Stimulated activated CD4-positive, alpha-beta T cell treated with anti-CD3 and anti-CD28 coated beads, Interleukin-4, amount 100 ng/mL, for 1 hour (primary cell): ENCODE measurements around the gene PLEKHF1.

Source experiments
- DNase-seq: peaks from one replicate; pipeline ENCODE4 v3.0.0-alpha.2; 2020

The PLEKHF1 gene

DNA sequence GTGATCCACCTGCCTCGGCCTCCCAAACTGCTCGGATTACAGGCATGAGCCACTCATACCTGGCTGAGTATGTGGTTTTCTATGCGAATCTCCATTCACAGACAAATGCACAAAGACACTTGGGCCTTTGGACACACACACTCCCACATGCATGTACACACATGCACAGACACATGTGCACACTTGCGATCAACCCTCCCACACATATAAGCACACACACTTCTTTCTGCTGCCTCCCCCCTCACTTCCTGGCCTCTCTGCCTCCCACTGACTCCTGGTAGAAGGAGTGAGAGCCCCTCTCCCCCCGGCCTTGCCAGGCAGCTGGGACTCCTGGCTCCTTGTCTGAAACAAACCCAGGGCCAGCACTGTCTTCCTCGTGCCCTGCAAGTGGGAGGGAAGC lies 29.3 kb upstream of the PLEKHF1 start:
- no peak for DNase-seq

DNA sequence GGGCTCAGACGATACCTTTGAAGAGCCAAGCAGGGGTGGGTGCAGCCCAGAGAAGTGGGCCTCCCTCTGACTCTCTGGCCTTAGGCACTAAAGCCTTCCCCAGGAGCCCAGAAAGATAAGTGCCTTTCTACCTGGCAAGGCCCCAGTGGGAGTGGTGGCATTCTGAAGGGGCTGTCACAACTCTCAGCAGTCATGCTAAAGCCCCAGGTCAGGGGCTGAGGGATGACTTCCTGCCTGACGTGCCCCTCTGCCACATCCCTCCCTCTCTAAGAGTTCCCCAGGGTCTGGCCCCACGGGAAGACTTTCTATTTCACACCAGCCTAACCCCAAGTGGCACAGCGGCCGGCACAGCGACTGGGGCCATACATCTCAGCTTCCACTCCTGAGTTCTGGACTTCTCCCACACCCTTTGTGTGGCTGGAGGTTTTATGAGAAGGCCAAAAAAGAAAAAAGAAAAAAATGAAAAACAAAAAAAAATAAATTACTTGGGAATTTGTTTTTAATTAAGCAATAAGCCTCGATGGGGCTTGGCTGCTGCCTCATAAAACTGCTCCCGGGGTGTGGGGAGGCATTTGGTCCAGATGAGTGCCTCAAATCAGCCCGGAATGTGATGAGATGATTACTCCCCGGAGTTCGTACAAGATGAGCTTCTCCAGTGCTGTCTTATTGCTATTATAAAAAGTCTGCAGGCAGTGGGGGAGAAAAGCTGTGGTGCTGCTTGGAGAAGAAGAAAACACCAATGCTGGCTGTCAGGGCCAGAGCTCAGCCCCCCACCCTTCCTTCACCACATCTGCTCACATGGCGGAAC lies 28.5 kb upstream of the PLEKHF1 start:
- no peak for DNase-seq

DNA sequence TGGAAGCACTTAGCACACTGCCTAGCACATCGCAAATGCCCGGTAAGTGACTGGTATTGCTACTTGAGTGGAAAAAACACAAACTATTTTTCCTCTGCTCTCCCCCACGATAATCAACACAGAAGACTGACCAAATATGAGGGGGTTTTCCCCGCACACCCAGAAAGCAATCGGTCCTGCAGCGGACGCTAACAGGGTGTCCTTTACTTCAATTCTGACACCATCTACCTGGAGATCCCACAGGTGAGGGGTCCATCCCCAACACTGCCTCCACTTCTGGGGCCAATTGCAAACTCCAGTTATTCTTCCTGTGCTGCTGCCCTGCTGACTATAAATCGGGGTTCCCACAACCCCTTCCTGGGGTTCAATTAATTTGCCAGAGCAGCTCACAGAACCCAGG lies 26.2 kb upstream of the PLEKHF1 start:
- no peak for DNase-seq

DNA sequence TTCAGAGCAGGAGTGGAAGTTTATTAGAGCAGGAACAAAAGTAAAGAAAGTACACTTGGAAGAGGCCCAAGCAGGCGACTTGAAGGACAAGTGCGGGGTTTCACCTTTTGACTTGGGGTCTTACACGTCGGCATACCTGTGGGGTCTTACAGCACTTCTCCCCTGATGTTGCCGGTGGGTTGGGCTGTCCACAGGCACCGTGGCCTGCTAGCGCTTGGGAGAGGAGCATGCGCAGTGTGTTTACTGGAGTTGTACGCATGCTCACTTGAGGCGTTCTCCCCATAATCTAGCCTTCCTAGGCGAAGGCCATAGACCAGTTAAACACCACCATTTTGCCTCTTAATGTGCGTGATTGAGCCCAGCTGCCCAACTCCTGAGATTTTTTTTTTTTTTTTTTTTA lies 25.0 kb upstream of the PLEKHF1 start:
- DNase-seq, result no peak

DNA sequence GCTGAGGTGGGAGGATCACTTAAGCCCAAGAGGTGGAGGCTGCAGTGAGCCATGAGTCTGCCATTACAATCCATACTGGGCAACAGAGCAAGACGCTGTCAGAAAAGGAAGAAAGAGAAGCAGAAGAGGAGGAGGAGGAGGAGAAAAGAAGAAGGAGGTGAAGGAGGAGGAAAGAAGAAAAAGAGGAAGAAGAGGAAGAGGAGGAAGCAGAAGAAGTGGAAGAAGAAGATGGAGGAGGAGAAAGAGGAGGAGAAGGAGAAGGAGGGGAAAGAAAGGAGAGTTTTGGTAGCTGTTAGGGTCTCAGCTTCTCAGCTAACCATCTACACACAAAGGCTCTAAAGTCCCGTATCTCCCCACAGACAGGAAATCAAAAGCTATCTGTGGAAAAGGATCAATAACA lies 23.7 kb upstream of the PLEKHF1 start:
- DNase-seq, result no peak

DNA sequence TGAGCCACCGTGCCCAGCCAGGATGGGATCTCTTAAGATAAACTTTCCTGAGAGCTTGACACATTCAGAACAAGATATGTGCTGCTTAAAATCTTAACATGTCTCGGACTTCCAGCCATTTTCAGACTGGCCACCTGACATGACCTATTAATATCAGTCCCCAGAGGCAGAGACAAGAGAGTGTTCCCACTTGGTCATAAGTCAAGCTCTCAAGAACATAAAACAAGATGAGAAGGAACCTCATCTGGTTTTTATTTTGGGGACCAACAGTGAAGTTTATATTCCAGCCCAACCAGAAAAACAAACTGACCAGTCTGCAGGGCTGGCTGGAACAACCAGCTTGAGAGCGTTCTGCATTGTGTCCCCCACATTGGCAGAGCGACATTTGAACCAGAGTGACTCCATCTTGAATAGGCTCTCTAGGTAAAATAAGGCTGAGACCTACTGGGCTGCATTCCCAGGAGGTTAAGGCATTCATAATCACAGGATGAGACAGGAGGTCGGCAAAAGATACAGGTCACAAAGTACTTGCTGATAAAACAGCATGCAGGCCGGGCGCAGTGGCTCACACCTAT lies 21.8 kb upstream of the PLEKHF1 start:
- DNase-seq, result no peak

DNA sequence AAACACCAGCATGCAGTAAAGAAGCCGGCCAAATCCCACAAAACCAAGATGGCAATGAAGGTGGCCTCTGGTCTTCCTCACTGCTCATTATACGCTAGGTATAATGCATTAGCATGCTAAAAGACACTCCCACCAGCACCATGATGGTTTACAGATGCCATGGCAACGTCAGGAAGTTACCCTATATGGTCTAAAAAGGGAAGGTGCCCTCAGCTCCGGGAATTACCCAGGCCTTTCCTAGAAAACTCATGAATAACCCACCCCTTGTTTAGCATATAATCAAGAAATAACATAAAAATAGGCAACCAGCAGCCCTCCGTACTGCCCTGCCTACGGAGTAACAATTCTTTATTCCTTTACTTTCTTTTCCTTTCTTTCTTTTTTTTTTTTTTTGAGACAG lies 21.1 kb upstream of the PLEKHF1 start:
- no peak for DNase-seq

DNA sequence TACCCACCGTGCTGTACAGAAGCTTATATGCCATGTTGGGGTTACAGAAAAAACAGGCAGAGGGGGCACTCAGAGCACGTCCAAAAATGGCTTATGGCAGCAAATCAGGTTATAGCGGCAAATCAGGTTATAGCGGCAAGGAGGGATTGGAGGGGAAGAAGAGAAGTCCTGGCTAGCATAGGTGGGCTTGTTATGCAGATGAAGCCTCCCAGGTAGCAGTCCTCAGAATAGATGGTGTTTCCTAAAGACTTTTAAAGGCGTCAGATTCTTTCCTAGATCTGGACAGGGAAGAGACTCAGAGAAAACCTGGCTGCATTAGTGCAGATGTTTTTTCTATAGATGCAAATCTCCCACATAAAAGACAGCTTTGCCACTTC lies 19.8 kb upstream of the PLEKHF1 start:
- DNase-seq, result no peak

DNA sequence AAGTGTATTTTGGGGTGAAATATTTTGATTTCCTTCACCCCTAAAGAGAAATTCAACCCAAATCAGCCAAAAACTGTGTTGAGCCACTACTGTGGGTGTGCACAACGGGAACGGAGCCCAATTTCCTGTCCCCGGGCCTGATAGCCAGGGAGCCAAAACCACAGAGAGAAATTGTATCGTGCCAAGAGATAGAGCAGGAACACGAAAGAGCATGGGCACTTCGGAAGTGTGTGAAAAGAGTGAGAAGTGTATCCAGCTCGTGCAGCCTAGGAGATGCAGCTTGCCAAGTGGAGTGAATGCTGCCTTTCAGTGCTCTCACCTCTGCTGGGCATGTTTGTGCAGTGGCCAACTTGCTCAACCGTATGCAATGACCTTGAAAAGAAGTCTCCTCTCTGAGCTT lies 19.4 kb upstream of the PLEKHF1 start:
- DNase-seq, result no peak

DNA sequence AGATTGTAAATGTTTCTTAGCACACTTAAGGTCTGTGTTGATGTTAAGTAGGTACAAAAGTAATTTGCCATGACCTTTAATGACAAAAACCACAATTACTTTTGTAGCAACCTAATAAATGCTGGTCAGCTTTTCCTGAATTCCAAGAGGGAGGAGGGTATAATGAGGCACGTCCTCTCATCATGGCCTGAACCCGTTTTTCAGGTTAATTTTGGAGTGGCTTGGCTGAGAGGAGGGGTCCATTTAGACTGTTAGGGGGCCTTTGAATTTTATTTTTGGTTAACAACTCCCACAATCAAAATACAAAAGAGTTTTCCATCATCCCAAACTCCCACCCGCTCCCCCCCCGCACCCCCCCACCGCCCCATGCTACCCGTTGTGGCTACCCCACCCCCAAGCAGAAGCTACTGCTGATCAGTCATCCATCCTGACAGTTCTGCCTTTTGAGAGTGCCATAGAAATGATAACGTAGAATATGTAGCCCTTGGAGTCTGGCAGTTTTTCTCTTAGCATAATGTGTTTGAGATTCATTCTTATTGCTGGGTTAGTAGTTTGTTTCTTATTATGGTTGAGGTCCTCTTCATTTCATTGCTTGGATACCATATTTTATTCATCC lies 14.4 kb upstream of the PLEKHF1 start:
- DNase-seq, result no peak

DNA sequence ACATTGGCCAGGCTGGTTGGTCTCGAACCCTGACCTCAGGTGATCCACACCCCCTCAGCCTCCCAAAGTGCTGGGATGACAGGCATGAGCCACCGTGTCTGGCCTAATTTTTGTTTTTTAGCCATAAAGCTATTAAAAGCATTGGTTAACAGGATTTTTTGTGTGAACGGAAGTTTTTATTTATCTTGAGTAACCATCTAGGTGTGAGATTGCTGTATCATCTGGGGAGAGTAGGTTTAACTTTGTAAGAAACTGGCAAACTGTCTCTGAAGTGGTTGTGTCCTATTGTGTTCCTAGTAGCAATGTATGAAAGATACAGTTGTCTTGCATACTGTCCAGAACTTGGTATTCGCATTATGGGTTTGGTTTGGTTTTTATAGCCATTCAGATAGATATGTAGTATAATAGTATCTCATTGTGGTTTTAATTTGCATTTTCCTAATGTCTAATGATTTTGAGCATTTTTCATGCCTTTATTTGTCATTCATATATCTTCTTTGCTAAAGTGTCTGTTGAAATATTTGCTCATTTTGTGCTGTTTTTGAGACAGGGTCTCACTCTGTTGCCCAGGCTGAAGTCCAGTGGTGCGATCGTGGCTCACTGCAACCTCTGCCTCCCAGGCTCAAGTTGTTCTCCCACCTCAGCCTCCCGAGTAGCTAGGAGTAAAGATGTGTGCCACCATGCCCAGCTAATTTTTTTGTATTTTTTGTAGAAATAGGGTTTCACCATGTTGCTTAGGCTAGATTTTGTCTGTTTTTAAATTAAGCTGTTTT lies 13.5 kb upstream of the PLEKHF1 start:
- DNase-seq, result no peak

DNA sequence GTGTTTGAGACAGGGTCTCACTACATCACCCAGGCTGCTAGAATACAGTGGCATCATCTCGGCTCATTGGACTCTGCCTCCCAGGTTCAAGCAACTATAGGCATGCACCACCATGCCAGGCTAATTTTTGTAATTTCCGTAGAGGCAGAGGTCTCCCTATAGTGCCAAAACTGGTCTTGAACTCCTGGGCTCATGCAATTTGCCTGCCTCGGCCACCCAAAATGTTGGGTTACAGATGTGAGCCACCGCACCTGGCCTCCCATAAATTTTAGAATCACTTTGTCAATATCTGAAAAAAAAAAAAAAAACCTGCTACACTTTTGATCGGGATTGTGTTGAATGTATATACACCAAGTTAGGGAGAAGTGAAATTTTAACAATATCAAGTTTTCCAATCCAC lies 11.9 kb upstream of the PLEKHF1 start:
- DNase-seq, result no peak

DNA sequence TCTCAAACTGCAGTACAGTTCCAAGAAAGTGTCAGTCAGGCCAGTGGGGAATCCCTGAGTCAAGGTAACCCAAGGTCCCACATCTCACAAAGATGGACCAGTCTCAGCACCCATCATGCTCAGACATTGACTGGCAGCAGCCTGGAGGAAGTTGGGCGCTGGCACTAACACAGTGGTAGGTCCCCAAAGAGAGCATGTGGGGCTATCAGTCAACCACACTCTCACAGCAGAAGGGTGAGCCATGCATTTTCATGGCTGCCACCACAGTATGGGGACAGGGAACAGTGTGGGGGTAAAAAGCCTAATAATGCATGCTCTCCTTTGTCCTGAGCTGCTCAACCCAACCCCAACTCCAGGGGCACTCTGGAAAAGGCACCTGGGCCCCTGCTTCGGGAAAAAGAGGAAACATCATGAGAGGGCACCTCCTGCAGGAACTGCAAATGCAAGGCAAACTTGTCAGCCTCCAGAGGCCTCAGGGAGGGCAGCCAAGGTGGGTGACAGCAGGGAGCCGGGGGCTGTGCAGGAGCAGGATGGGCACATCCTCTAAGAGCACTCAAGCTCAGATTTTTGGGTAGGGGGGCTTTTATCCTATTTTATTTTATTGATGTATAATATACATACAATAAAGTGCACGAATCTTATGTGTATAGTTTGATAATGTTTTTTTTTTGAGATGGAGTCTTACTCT lies 9.5 kb upstream of the PLEKHF1 start:
- DNase-seq, result no peak

DNA sequence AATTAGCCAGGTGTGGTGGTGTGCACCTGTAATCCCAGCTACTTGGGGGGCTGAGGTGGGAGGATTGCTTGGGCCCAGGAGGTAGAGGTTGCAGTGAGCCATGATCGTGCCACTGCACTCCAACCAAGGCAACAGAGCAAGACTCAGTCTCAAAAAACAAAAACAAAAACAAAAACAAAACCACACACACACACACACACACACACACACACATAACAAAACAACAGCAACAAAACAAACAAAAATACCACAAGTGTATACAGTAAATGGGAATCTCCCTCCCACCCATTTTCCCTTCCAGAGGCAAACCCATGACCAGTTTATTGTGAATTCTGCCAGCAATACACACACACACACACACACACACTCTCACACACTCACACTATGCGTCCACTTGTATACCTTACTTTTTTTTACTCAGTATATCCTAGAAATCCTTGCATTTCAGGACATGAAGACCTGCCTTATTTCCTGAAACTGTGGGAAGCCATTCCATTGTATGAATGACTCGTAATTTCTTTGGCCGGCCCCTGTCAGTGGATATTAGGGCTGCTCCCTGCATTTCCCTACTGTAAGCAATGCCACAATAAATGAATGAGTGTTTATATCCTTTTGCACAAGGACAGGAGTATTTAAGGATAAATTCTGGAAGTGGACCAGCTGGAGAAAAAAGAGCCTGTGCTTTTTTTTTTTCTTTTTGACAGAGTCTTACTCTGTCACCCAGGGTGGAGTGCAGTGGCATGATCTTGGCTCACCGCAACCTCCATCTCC lies 6.9 kb upstream of the PLEKHF1 start:
- no peak for DNase-seq

DNA sequence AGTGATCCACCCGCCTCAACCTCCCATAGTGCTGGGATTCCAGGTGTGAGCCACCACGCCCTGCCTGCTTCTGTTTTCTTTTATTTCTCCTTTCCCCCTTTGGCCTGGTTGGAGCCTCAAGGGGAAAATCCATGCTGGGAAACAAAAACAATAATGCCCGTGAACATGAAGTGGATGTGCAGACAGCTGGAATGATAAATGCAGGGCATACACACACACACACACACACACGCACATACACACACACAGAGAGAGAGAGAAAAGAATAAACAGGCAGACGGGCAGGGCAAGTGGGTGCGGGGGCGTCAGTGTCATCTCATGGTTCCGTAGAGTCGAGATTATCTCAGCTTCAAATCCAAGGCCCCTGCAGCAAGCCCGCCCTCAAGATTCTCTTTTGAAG lies 4.4 kb upstream of the PLEKHF1 start:
- peak; percentile 71 for DNase-seq

DNA sequence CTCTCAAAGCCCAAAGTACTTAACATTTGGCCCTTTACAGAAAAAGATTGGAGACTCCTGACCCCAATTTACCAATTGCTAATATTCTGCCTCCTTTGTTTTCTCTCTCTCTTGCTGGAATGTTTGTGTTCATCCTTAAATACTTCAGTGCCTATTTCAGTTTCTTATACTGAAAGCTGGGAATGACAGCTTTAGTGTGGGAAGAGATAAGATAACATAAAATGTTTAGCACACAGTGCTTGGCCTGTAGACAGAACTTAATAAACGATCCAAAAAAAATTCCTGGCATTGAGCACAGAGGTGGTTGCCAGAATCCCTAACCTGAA lies 3.0 kb upstream of the PLEKHF1 start:
- no peak for DNase-seq

DNA sequence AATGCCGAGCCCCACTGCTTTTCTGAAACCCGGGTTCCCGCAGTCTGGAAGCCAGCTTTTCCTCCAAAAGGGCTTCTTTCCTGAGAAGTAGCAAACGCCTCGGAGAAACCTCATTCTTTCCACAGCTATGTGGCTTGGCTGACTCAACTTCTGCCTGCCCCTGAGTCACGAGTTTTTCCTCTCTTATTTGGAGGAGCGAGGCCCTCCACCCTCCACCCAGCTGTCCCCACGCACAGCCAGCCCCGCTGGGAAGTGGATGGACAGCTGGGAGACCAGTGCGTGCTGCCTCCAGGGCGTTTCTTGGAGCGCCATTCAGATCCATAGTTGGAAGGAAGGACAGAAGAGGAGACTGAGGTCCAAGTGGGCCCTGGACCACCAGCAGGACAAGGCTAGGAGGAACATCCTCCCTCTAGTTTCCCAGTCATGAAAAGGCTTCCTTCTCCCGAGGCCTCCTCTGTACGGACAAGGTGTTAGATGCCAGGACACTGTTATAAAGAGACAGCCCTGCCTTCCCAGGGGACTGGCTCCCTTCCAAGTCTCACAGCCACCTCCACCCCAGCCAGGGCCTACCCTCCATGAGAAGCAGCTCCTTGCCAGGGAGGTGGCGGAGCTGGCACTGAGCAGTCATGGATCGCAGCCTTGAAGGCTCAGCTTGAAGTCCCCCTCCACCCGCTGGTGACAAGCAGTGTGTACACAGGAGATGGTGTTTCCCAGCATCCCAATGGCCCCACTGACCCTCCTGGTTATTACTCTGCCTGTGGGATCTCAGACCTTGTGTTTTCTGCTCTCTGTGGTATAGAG lies 2.5 kb upstream of the PLEKHF1 start:
- no peak for DNase-seq

DNA sequence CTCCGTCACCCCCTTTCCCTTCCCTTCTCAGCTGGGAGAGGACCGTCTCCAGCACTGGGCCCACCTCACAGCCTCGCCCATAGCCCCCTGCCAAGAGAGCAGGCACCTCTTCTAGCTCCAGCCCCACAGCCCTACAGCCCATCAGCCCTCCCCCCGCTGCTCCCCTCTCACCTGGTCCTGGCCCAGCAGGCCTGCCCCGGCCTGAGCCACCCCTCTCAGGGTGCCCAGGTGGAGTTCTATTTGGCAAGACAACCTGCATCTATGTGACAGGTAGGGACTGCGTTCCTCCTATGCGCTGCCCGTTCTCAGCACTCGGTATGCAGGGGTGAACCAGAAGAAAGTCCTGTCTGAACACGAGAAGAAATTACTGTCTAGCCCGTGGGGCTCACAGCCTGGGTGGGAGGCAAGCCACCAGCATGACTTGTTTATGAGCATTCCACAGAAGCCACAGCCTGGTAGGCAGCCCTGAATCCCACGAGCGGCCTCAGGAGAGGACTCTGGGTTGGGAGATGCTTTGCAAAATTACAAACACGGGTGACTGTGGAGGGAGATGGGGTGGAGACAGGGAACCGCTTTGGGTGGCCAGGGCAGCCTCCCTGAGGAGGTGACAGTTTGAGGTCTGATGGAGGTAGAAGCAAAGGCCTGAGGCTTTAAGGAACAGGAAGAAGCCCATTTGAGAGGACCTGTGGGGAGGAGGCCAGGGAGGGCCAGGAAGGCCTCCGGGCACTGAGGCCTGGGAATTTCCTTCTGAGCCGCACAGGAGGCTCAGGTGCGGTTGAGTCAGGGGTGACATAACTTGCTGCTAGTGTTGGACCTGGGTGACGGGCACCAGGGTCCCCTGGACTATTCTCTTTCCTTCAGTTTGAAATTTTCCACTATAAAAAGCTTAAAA lies 1.2 kb upstream of the PLEKHF1 start:
- no peak for DNase-seq

DNA sequence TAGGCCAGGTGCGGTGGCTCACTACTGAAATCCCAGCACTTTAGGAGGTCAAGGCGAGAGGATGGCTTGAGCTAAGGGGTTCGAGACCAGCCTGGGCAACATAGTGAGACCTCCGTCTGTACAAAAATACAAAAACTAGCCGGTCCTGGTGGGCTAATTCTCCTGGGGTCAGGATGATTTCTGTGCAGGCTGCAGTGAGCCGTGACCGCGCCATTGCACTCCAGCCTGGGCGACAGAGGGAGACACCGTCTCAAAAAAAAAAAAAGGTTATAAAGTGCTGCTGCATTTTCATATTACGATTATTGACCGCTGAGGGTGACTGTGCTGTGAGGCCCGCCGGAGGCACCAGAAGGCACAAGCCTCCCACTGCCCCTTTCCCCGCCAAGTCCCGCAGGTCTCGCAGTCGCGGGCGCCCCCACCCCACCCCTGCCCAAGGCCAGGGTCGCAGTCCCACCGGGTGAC lies 477 bp upstream of the PLEKHF1 start:
- DNase-seq, result no peak

DNA sequence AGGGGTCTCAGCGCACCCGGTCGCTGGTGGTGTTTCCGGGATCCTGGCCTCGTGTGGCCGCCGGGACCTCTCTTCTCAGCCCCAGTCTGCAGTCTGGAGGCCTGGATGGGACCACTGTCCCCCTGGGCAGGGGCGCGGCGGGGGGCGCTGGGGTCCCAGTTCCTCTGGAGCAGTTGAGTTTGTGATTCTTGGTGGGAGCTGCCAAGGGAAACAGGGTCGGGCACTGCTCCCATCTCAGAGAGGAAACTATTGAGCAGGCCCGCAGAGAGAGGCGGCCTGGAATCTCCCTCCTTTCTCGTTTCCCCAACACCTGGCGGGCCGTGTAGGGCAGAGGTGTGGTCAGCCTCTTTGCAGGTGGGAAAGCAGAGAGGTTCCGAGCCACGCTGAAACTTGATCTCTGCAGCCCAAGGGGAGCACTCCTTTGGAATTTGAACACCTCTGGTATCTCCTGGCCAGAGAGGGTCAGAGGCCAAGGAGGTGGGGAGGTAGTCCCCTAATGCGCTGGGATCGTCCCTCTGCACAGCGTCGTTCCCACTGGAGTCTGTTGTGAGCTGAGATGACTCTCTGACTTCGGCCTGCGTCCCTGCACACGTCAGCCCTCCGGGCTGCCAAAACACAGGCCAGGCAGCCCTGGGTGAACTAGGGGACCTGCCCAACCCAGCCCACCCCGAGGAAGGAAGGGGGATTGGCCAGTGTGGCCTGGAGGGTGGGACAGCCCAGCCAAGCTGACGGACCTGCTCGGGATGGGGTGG lies 741 bp downstream of the PLEKHF1 start:
- DNase-seq, result no peak
